Keratinocyte (primary cell): ENCODE results near the gene CREB5. TPM values are rescaled to one million over a fixed set of nuclear protein-coding genes. Genes with fewer than 3 reads are reported as not detected.

ENCODE experiments used
- DNase-seq: peaks from one replicate; pipeline ENCODE4 v3.0.0-alpha.2; 2011; ENCODE audit warnings: low read depth, missing footprints, low spot score
- FAIRE-seq: peaks from 2 replicates; lab custom pipeline; 2011; peaks lifted over from hg19 to GRCh38; lab: Jason Lieb, UNC
- H2AFZ ChIP-seq: 2 replicates; pipeline ENCODE4 v1.6.0; 2012; ENCODE audit warnings: low read length, control low read depth, inconsistent platforms; ENCODE audit not compliant: control insufficient read depth
- H3K27ac ChIP-seq: 2 replicates; pipeline ENCODE4 v1.5.1; 2011; ENCODE audit warnings: low read length; ENCODE audit not compliant: control insufficient read depth, insufficient read depth
- H3K27me3 ChIP-seq: 3 replicates; pipeline ENCODE4 v1.6.0; 2011; ENCODE audit warnings: low read length; ENCODE audit not compliant: control insufficient read depth, insufficient read depth; ENCODE audit errors: extremely low read depth
- H3K36me3 ChIP-seq, 2 experiments: 2 replicates in 1 of 2; 3 replicates in 1 of 2; pipeline ENCODE4 v1.5.1; 2011; ENCODE audit warnings: low read length in 2 of 2, mild to moderate bottlenecking in 1 of 2; ENCODE audit not compliant: control insufficient read depth in 2 of 2, insufficient read depth in 2 of 2; ENCODE audit errors: extremely low read depth in 1 of 2
- H3K4me1 ChIP-seq: 3 replicates; pipeline ENCODE4 v1.5.1; 2011; ENCODE audit warnings: low read length; ENCODE audit not compliant: control insufficient read depth, insufficient read depth; ENCODE audit errors: extremely low read depth
- H3K4me2 ChIP-seq: 3 replicates; pipeline ENCODE4 v1.6.0; 2011; ENCODE audit warnings: low read depth, low read length; ENCODE audit not compliant: control insufficient read depth, insufficient read depth; ENCODE audit errors: extremely low read depth
- H3K4me3 ChIP-seq, 3 experiments: fragments of 200-600 bp in 1 of 3; sonication (generic) in 1 of 3; 2 replicates in 2 of 3; 3 replicates in 1 of 3; pipeline ENCODE4 v1.5.1; 2011 to 2016; ENCODE audit warnings: low read length in 3 of 3, mild to moderate bottlenecking in 3 of 3, control low read depth in 2 of 3, inconsistent platforms in 1 of 3, low read depth in 1 of 3, mixed read lengths in 1 of 3, mixed run types in 1 of 3, moderate library complexity in 1 of 3; ENCODE audit not compliant: control insufficient read depth in 2 of 3, insufficient read depth in 2 of 3; ENCODE audit errors: extremely low read depth in 1 of 3
- H3K79me2 ChIP-seq: 2 replicates; pipeline ENCODE4 v1.6.0; 2012; ENCODE audit warnings: low read length; ENCODE audit not compliant: control insufficient read depth, insufficient read depth
- H3K9ac ChIP-seq: 3 replicates; pipeline ENCODE4 v1.6.0; 2011; ENCODE audit warnings: low read length; ENCODE audit not compliant: control insufficient read depth, insufficient read depth; ENCODE audit errors: extremely low read depth
- H3K9me1 ChIP-seq: 3 replicates; pipeline ENCODE4 v1.6.0; 2011; ENCODE audit warnings: low read length; ENCODE audit not compliant: control insufficient read depth, insufficient read depth; ENCODE audit errors: extremely low read depth
- H3K9me3 ChIP-seq: 2 replicates; pipeline ENCODE4 v1.5.1; 2012; ENCODE audit warnings: low read depth, low read length; ENCODE audit not compliant: control insufficient read depth
- H4K20me1 ChIP-seq: 3 replicates; pipeline ENCODE4 v1.6.0; 2011; ENCODE audit warnings: low read length; ENCODE audit not compliant: control insufficient read depth, insufficient read depth; ENCODE audit errors: extremely low read depth
- CTCF ChIP-seq, 3 experiments: IDR thresholded peaks in 1 of 3; conservative IDR thresholded peaks in 1 of 3; optimal IDR thresholded peaks in 1 of 3; 2 replicates in 2 of 3; 3 replicates in 1 of 3; pipeline versions ENCODE3 to v1.5.1; 2011; ENCODE audit warnings: low read length in 3 of 3, mild to moderate bottlenecking in 3 of 3, moderate library complexity in 2 of 3, control low read depth in 1 of 3, inconsistent platforms in 1 of 3; ENCODE audit not compliant: insufficient read depth in 2 of 3; ENCODE audit errors: extremely low read depth in 1 of 3
- EZH2 ChIP-seq: IDR thresholded peaks from one replicate; pipeline ENCODE4 v1.6.1; 2012; ENCODE audit warnings: inconsistent platforms, mild to moderate bottlenecking, low read length, moderate library complexity
- dilution Hi-C: fragments of 300-500 bp; cut with MboI; formaldehyde crosslinking; loops from one replicate; pipeline ENCODE4 v1.7.0; 2020; ENCODE audit warnings: low sequenced_read_pairs; ENCODE audit not compliant: extremely low pct_ligation_motif_present
- polyA plus RNA-seq, 5 experiments: library from polyadenylated mRNA; depleted of rRNA in 3 of 5; stranded (reverse) in 3 of 5; stranded (forward) in 1 of 5; unstranded in 1 of 5; fragments of >200 nt; gene quantifications; 1 replicate in 1 of 5; 2 replicates in 3 of 5; 3 replicates in 1 of 5; pipeline versions ENCODE4 v1.2.1 to v1.2.3, GENCODE V29; 2011 to 2012; ENCODE audit warnings: missing spikeins in 2 of 5, low read depth in 1 of 5, low replicate concordance in 1 of 5

The CREB5 gene
- polyA plus RNA-seq, 1 donor (not counting 4 experiments of a cell fraction or from before 2014, with no cell fraction given): 7.9 TPM

DNA sequence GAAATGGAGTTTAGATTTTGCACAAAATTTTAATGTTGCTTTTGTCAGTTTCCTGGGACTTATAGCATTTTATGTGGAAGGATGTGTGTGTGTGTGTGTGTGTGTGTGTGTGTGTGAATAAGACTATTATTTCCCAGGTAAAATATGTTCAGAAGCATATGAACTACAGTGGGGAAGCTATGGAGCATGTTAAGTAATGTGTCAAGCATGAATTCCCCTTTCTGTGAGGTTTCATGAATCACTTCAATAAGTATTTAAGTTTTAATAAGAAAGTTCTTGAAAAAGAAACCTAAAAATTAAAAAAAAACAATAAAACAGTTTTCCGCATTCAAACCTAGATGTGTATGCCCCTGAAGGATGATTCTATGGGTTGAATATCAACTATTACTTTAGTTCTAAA, 693 bp downstream of the CREB5 start:
- H3K27me3 ChIP-seq: peaks cover 28% of the 10 kb centered on the region
- no peak for FAIRE-seq
- H3K9ac ChIP-seq: no peak overlapping the region

DNA sequence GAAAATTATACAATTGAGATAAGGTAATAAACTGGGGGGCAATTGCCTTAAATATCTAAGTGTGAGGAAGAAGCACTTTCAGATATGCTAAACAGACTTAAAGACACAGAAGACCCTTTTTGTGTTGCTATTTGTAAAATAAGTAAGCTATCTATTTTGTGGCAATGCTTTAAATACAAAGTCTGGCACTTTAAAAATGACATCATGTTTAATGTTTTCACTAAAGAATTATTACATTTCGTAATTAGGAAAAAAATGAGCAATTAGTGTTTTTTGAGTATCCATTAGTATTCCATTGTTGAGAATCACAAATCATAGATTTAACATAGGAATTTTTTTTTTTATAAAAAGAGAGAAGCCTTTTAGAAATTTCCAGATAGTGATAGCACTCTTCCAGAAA, 2.1 kb downstream of the CREB5 start:
- no peaks in the 10 kb centered on the region for H3K9me3 ChIP-seq
- H3K36me3 ChIP-seq: no peaks in the 10 kb centered on the region
- DNase-seq: no peak
- no peak overlapping the region for H3K27ac ChIP-seq
- no peak overlapping the region for H3K4me2 ChIP-seq
- no peak overlapping the region for H3K9ac ChIP-seq
- peaks cover 17% of the 10 kb centered on the region for H3K4me1 ChIP-seq
- dilution Hi-C loops: no loop called here
- peaks cover 28% of the 10 kb centered on the region for H3K27me3 ChIP-seq
- FAIRE-seq: no peak
- H2AFZ ChIP-seq: no peak overlapping the region
- H3K4me3 ChIP-seq: no peak overlapping the region
- no peaks in the 10 kb centered on the region for H3K9me1 ChIP-seq
- H4K20me1 ChIP-seq: no peaks in the 10 kb centered on the region
- TF ChIP-seq EZH2 (no peak), CTCF (optimal IDR thresholded peaks at IDR 0.05 in 1 of 3, IDR thresholded peaks at IDR 0.05 in 1 of 3, conservative IDR thresholded peaks at IDR 0.05 in 1 of 3; ENCODE audit: extremely low read depth in 1 of 3, insufficient read depth in 2 of 3, low read length in 3 of 3) (no peak)
- H3K79me2 ChIP-seq: no peaks in the 10 kb centered on the region

More for the DNA sequence above, 693 bp downstream of the CREB5 start:
- no peaks in the 10 kb centered on the region for H3K9me3 ChIP-seq
- dilution Hi-C loops: no loop called here
- TF ChIP-seq CTCF (optimal IDR thresholded peaks at IDR 0.05 in 1 of 3, IDR thresholded peaks at IDR 0.05 in 1 of 3, conservative IDR thresholded peaks at IDR 0.05 in 1 of 3; ENCODE audit: extremely low read depth in 1 of 3, insufficient read depth in 2 of 3, low read length in 3 of 3): no peak
- no peak for TF ChIP-seq EZH2
- peaks cover 26% of the 10 kb centered on the region for H3K4me1 ChIP-seq
- H3K79me2 ChIP-seq: no peaks in the 10 kb centered on the region
- no peak overlapping the region for H3K4me3 ChIP-seq
- no peak overlapping the region for H3K4me2 ChIP-seq
- H2AFZ ChIP-seq: no peak overlapping the region
- H3K9me1 ChIP-seq: no peaks in the 10 kb centered on the region
- no peaks in the 10 kb centered on the region for H3K36me3 ChIP-seq
- no peaks in the 10 kb centered on the region for H4K20me1 ChIP-seq
- no peak overlapping the region for H3K27ac ChIP-seq
- DNase-seq: no peak
